Measurements from ENCODE around the gene CACNA2D3.

DNA sequence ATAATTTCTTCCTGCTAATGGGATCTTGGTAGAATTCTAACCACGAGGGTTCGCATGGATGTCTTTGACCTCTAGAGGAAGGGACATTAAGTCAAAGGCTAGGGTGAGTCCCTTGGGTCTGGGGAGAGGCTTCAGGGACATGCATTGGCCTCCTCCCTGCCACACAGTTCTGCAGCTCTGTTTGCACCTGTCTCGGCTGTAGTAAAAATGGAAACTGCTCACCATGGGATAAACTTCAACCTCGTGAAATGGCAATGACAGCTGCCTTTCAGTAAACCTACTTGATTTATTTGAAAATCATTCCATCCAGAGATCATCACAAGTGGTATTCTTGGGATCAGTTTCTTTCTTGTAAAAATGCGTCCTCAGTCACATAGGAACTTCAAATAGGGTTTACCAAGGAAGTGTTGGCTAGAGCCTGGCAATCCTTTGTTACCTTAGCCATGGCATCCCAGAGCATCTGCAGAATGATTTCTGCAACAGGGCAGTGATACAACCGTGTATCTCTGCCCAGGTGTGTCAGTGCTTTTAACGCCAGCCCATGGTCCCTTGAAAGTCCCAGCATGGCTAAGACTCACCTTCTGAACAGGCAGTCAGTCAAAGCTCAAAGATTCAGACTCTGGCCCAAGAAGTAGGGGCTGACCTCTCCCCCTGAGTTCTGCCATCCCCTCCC is 819.5 kb downstream of the CACNA2D3 start:
- TF ChIP-seq CTCF (IDR thresholded peaks at IDR 0.05) (no peak), POLR2A (IDR thresholded peaks at IDR 0.05) (no peak)
